ENCODE data around the gene FCF1. TPM values are rescaled to one million over a fixed set of nuclear protein-coding genes. Genes with fewer than 3 reads are reported as not detected.

The FCF1 gene
- total and polyA plus RNA-seq, 9 of the 15 experiments (the other 6 are each of a cell fraction or from before 2014, with no cell fraction given) = 6.8 to 91.9 (median 40.0) TPM

- TF ChIP-seq ARID4B (CRISPR knock-in tag; IDR thresholded peaks at IDR 0.05) (peak; percentile 65; the same call in 1 of the 2 replicates), SIN3B (IDR thresholded peaks at IDR 0.05; ENCODE audit: low read depth) (peak; percentile 42; the same call in 1 of the 2 replicates), MAX (CRISPR knock-in tag; IDR thresholded peaks at IDR 0.05) (peak; percentile 65), SMAD2 (IDR thresholded peaks at IDR 0.05; ENCODE audit: low read depth, low read length) (no peak), ZKSCAN3 (CRISPR knock-in tag; IDR thresholded peaks at IDR 0.05) (no peak), PYGO2 (tag; IDR thresholded peaks at IDR 0.05) (no peak), ATF4 (CRISPR knock-in tag; IDR thresholded peaks at IDR 0.05) (no peak), FOXM1 (IDR thresholded peaks at IDR 0.05; ENCODE audit: low read depth) (peak; percentile 63), FOXM1 (CRISPR knock-in tag; IDR thresholded peaks at IDR 0.05; ENCODE audit: low read depth) (no peak), POLR3G (IDR thresholded peaks at IDR 0.05; ENCODE audit: extremely low read depth, insufficient read length, insufficient replicate concordance) (no peak), ARNT (IDR thresholded peaks at IDR 0.05) (peak; percentile 75 to 90; a peak in 2 of 4 replicates), POLR2AphosphoS5 (IDR thresholded peaks at IDR 0.05; ENCODE audit: control insufficient read depth, insufficient read depth, low read depth, low read length) (peak; percentile 79; the same call in 1 of the 2 replicates), GABPA (tag; conservative IDR thresholded peaks at IDR 0.05; ENCODE audit: low read depth) (peak; percentile 42; the same call in 1 of the 2 replicates), EGR1 (conservative IDR thresholded peaks at IDR 0.05) (peak; percentile 79), CTBP1 (IDR thresholded peaks at IDR 0.05; ENCODE audit: borderline replicate concordance) (peak; percentile 62), TBP (optimal IDR thresholded peaks at IDR 0.05; ENCODE audit: low read depth, low read length) (peak; percentile 70), HCFC1 (IDR thresholded peaks at IDR 0.05; ENCODE audit: low read depth, low read length) (peak; percentile 73), PML (IDR thresholded peaks at IDR 0.05; ENCODE audit: low read length) (peak; percentile 33; the same call in 1 of the 2 replicates), GABPB1 (CRISPR knock-in tag; IDR thresholded peaks at IDR 0.05) (peak; percentile 56; the same call in 1 of the 2 replicates), CREB1 (IDR thresholded peaks at IDR 0.05) (peak; percentile 66; the same call in 1 of the 2 replicates), CREB1 (CRISPR knock-in tag; IDR thresholded peaks at IDR 0.05) (peak; percentile 78; the same call in 1 of the 2 replicates), DDX20 (tag; IDR thresholded peaks at IDR 0.05; ENCODE audit: low read depth) (no peak), ZSCAN32 (CRISPR knock-in tag; IDR thresholded peaks at IDR 0.05) (no peak), FOXK2 (conservative IDR thresholded peaks at IDR 0.05 in 1 of 2, IDR thresholded peaks at IDR 0.05 in 1 of 2; ENCODE audit: low read depth in 2 of 2) (peak in 1 of 2 experiments; percentile 59; a peak in 1 of 4 replicates)
These were observed 50.2 kb downstream of the FCF1 start, which contains the start of gene YLPM1 (continued) for GRCh38 chr14:74762917-74763802.
